Measurements from ENCODE around the gene PPEF1.
A peak's percentile ranks its signal among the peaks of the same experiment; 100 is the strongest.

The PPEF1 gene

GRCh38 chrX:18707426-18708049 is at the start of gene PPEF1:
PPEF1 (plus strand) TSS chrX:18707645; CDS start chrX:18707781, 136 bp downstream.
- no peak for DNase-seq
- intact Hi-C loops (cut with DNase I), result no loop called here

- DNase-seq, result no peak
- intact Hi-C loops (cut with DNase I), result loop anchor here (10.0 kb wide), 1 partner anchor 236 kb away; the partner anchor contains the start of gene CDKL5
These were observed 46.2 kb upstream of the PPEF1 start for GRCh38 chrX:18661273-18661672.

- DNase-seq, result no peak
- intact Hi-C loops (cut with DNase I), result loop anchor here (10.0 kb wide), 1 partner anchor 240 kb away; the partner anchor contains the start of gene CDKL5
These were observed 42.5 kb upstream of the PPEF1 start for GRCh38 chrX:18664947-18665346.

- intact Hi-C loops (cut with DNase I), result loop anchor here (10.0 kb wide), 1 partner anchor 242 kb away; the partner anchor contains the start of gene CDKL5
- no peak for DNase-seq
These were observed 40.8 kb upstream of the PPEF1 start for GRCh38 chrX:18666614-18667013.

GRCh38 chrX:18668071-18668835 is 39.2 kb upstream of the PPEF1 start:
- intact Hi-C loops (cut with DNase I), result loop anchor here (10.0 kb wide), 1 partner anchor 243 kb away; the partner anchor contains the start of gene CDKL5
- no peak for DNase-seq

- intact Hi-C loops (cut with DNase I), result no loop called here
- no peak for DNase-seq
These were observed 35.4 kb upstream of the PPEF1 start, which contains the start of gene RS1 for GRCh38 chrX:18672008-18672407. RS1 (minus strand) TSS chrX:18672108; CDS start chrX:18672068, 40 bp downstream.

- intact Hi-C loops (cut with DNase I), result no loop called here
- DNase-seq, result peak in 8 of 10 donors; percentile 8 to 86 (median 30)
These were observed 33.0 kb upstream of the PPEF1 start for GRCh38 chrX:18674417-18674787.

- DNase-seq, result peak; percentile 46 to 94 (median 66)
- intact Hi-C loops (cut with DNase I), result no loop called here
These were observed 32.4 kb upstream of the PPEF1 start for GRCh38 chrX:18674788-18675735.

GRCh38 chrX:18676050-18676449 is 31.4 kb upstream of the PPEF1 start:
- DNase-seq, result no peak
- intact Hi-C loops (cut with DNase I), result no loop called here

- DNase-seq, result no peak
- intact Hi-C loops (cut with DNase I), result no loop called here
These were observed 31.0 kb upstream of the PPEF1 start for GRCh38 chrX:18676470-18676869.

GRCh38 chrX:18677161-18677869 is 30.1 kb upstream of the PPEF1 start:
- DNase-seq, result no peak
- intact Hi-C loops (cut with DNase I), result no loop called here

- DNase-seq, result no peak
- intact Hi-C loops (cut with DNase I), result no loop called here
These were observed 25.4 kb upstream of the PPEF1 start for GRCh38 chrX:18681996-18682395.

- intact Hi-C loops (cut with DNase I), result no loop called here
- DNase-seq, result no peak
These were observed 24.5 kb upstream of the PPEF1 start for GRCh38 chrX:18682979-18683387.

GRCh38 chrX:18687856-18688495 is 19.5 kb upstream of the PPEF1 start:
- DNase-seq, result no peak
- intact Hi-C loops (cut with DNase I), result no loop called here

- no peak for DNase-seq
- intact Hi-C loops (cut with DNase I), result no loop called here
These were observed 16.0 kb upstream of the PPEF1 start for GRCh38 chrX:18691431-18691830.

GRCh38 chrX:18692541-18692940 is 14.9 kb upstream of the PPEF1 start:
- no peak for DNase-seq
- intact Hi-C loops (cut with DNase I), result no loop called here

GRCh38 chrX:18696653-18697052 is 10.8 kb upstream of the PPEF1 start:
- no peak for DNase-seq
- intact Hi-C loops (cut with DNase I), result no loop called here

GRCh38 chrX:18698737-18699650 is 8.5 kb upstream of the PPEF1 start:
- no peak for DNase-seq
- intact Hi-C loops (cut with DNase I), result no loop called here
